PC-3 (cell line): Measurements from ENCODE around the gene PROSER1. TPM values are rescaled to one million over a fixed set of nuclear protein-coding genes. Genes with fewer than 3 reads are reported as not detected.

Experiments used
- ATAC-seq: fragments of 200-7000 bp; cut with Tn5 transposase; 2 replicates; pipeline ENCODE4 v1.9.1; 2020; ENCODE audit warnings: mild to moderate bottlenecking, moderate library complexity
- BruUV-seq: library from RNA; stranded (reverse); fragments of 400-500 nt; replicated peaks from 2 replicates; lab custom pipeline; 2021; lab: Mats Ljungman, UMichigan
- CTCF ChIA-PET: fragments of 300-600 bp; sonication (Branson Sonifier 250); formaldehyde crosslinking; loops from one replicate; lab custom pipeline; 2022; ENCODE audit warnings: antibody characterized with exemption; lab: Charles Lee
- POLR2A ChIA-PET: fragments of 300-600 bp; sonication (Branson Sonifier 250); formaldehyde crosslinking; loops from one replicate; lab custom pipeline; 2022; ENCODE audit warnings: antibody characterized with exemption; ENCODE audit not compliant: unreplicated experiment; lab: Charles Lee
- DNase-seq: peaks from one replicate; pipeline ENCODE4 v3.0.0-alpha.2; 2015
- H2AFZ ChIP-seq: fragments of 300-600 bp; sonication (generic); 2 replicates; pipeline ENCODE4 v1.6.0; 2016; ENCODE audit warnings: antibody characterized with exemption, low read length
- H3F3A ChIP-seq: fragments of 300-600 bp; sonication (generic); one replicate; pipeline ENCODE4 v1.6.0; 2017; ENCODE audit warnings: antibody characterized with exemption, low read length, control low read depth, mild to moderate bottlenecking; ENCODE audit not compliant: unreplicated experiment
- H3K27ac ChIP-seq: fragments of 300-600 bp; sonication (generic); 2 replicates; pipeline ENCODE4 v1.5.1; 2016; ENCODE audit warnings: mild to moderate bottlenecking, low read length
- H3K27me3 ChIP-seq: fragments of 300-600 bp; sonication (generic); 2 replicates; pipeline ENCODE4 v1.6.1; 2016; ENCODE audit warnings: low read length, mixed read lengths
- H3K36me3 ChIP-seq: fragments of 300-600 bp; sonication (generic); 2 replicates; pipeline ENCODE4 v1.6.1; 2016; ENCODE audit warnings: low read depth, mixed run types, low read length, mixed read lengths
- H3K4me1 ChIP-seq: fragments of 300-600 bp; sonication (generic); 2 replicates; pipeline ENCODE4 v1.5.1; 2016; ENCODE audit warnings: low read length; ENCODE audit not compliant: insufficient read depth
- H3K4me2 ChIP-seq: fragments of 300-600 bp; sonication (generic); 2 replicates; pipeline ENCODE4 v1.6.0; 2016; ENCODE audit warnings: low read length
- H3K4me3 ChIP-seq: fragments of 300-600 bp; sonication (generic); 2 replicates; pipeline ENCODE4 v1.5.1; 2016; ENCODE audit warnings: mild to moderate bottlenecking, low read length, mixed read lengths
- H3K79me2 ChIP-seq: fragments of 300-600 bp; sonication (generic); 2 replicates; pipeline ENCODE4 v1.6.1; 2017; ENCODE audit warnings: low read length, mixed read lengths
- H3K9ac ChIP-seq: fragments of 300-600 bp; sonication (generic); 2 replicates; pipeline ENCODE4 v1.6.0; 2016; ENCODE audit warnings: mild to moderate bottlenecking, low read length
- H3K9me2 ChIP-seq: fragments of 300-600 bp; sonication (generic); replicated peaks from 2 replicates; pipeline ENCODE4 v1.6.1; 2016; ENCODE audit warnings: mixed run types, low read length, mixed read lengths
- H3K9me3 ChIP-seq: fragments of 300-600 bp; sonication (generic); 2 replicates; pipeline ENCODE4 v1.6.1; 2016; ENCODE audit warnings: low read length, mixed read lengths
- H4K20me1 ChIP-seq: fragments of 300-600 bp; sonication (generic); 2 replicates; pipeline ENCODE4 v1.6.1; 2016; ENCODE audit warnings: low read length, mixed read lengths
- EZH2 ChIP-seq: fragments of 300-600 bp; sonication (generic); IDR thresholded peaks from one replicate; pipeline ENCODE4 v1.6.1; 2017; ENCODE audit warnings: antibody characterized with exemption, mild to moderate bottlenecking, low read length; ENCODE audit not compliant: unreplicated experiment
- EZH2phosphoT487 ChIP-seq: fragments of 300-600 bp; sonication (generic); IDR thresholded peaks from 2 replicates; pipeline ENCODE4 v1.6.1; 2018; ENCODE audit warnings: mild to moderate bottlenecking, antibody characterized with exemption, low read length, borderline replicate concordance
- intact Hi-C: fragments of 100-400 bp; cut with micrococcal nuclease; formaldehyde crosslinking; loops from 2 replicates; pipeline ENCODE4 v1.9.0; 2023
- total RNA-seq: library from RNA; depleted of rRNA; stranded (reverse); fragments of >200 nt; gene quantifications from 2 replicates; pipeline ENCODE4 v1.2.3, GENCODE V29; 2014
- TF ChIP-seq, protein P1 (sequence below): fragments of 300-600 bp; sonication (generic); conservative IDR thresholded peaks from 2 replicates; pipeline ENCODE4 v1.5.1; 2017; ENCODE audit warnings: antibody characterized with exemption, low read depth, mild to moderate bottlenecking, low read length

PROSER1 gene
- total RNA-seq, 1 experiment from 2014 or later, result 6.6 TPM

- BruUV-seq, result no TSS peak
- intact Hi-C loops, result no loop called here
- ChIA-PET CTCF (no interaction called here), POLR2A (no interaction called here)
- Histone ChIP-seq H4K20me1 (no peaks in the 10 kb centered on the region), H3K4me1 (no peaks in the 10 kb centered on the region), H3K9me2 (no peaks in the 10 kb centered on the region), H3K4me2 (no peak overlapping the region), H3F3A (no peaks in the 10 kb centered on the region), H3K4me3 (no peak overlapping the region), H3K27ac (no peak overlapping the region), H3K9me3 (no peaks in the 10 kb centered on the region), H3K9ac (no peak overlapping the region), H3K27me3 (no peaks in the 10 kb centered on the region), H2AFZ (no peak overlapping the region), H3K79me2 (no peaks in the 10 kb centered on the region), H3K36me3 (no peaks in the 10 kb centered on the region)
- DNase-seq, result no peak
- TF ChIP-seq EZH2phosphoT487 (no peak), EZH2 (no peak)
- TF ChIP-seq, protein P1, sequence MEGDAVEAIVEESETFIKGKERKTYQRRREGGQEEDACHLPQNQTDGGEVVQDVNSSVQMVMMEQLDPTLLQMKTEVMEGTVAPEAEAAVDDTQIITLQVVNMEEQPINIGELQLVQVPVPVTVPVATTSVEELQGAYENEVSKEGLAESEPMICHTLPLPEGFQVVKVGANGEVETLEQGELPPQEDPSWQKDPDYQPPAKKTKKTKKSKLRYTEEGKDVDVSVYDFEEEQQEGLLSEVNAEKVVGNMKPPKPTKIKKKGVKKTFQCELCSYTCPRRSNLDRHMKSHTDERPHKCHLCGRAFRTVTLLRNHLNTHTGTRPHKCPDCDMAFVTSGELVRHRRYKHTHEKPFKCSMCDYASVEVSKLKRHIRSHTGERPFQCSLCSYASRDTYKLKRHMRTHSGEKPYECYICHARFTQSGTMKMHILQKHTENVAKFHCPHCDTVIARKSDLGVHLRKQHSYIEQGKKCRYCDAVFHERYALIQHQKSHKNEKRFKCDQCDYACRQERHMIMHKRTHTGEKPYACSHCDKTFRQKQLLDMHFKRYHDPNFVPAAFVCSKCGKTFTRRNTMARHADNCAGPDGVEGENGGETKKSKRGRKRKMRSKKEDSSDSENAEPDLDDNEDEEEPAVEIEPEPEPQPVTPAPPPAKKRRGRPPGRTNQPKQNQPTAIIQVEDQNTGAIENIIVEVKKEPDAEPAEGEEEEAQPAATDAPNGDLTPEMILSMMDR, result no peak
- ATAC-seq, result no peak
Observed at GRCh38 chr13:38993381-38993780, 44.5 kb downstream of the PROSER1 start.

DNA sequence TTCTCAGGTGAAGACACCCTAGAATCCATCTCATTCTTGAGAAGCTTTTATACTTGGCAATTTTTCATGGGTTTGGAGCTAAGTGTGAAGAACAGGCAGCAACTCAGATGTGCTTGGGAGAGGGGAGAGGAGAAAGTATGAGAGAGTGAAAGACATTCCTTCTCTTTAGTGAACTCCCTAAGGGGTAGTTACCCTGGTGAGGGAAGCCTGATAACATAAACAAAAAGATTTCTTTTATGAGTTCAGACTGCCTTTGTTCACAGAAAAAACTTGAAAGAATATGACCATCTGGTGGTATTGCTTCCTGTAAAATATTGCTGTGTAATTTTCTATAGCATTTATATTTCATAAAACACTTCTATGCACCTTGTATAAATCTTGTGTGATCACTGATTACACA is 47.2 kb downstream of the PROSER1 start, which contains the start of gene STOML3:
Gene STOML3, minus strand, starts transcription at position 139 of the 400 bp plus-strand sequence. Its CDS starts 110 bp downstream, at position 29.
- ATAC-seq (no peak), DNase-seq (no peak)
- no peak within 1 kb of the TSS for H2AFZ ChIP-seq
- no peaks in the 10 kb centered on the region for H3K36me3 ChIP-seq
- no peaks in the 10 kb centered on the region for H3K79me2 ChIP-seq
- no peak within 1 kb of the TSS for H3K4me3 ChIP-seq
- POLR2A ChIA-PET, result no interaction called here
- H3K4me2 ChIP-seq, result no peak within 1 kb of the TSS
- no peaks in the 10 kb centered on the region for H3K9me2 ChIP-seq
- no peaks in the 10 kb centered on the region for H3K9me3 ChIP-seq
- H3K9ac ChIP-seq, result no peak within 1 kb of the TSS
- intact Hi-C loops, result no loop called here
- H4K20me1 ChIP-seq, result no peaks in the 10 kb centered on the region
- H3K4me1 ChIP-seq, result no peaks in the 10 kb centered on the region
- no peak within 1 kb of the TSS for H3K27ac ChIP-seq
- no peaks in the 10 kb centered on the region for H3K27me3 ChIP-seq
- no peak for TF ChIP-seq EZH2
- TF ChIP-seq EZH2phosphoT487, result no peak
- CTCF ChIA-PET, result no interaction called here
- no TSS peak for BruUV-seq
- no peaks in the 10 kb centered on the region for H3F3A ChIP-seq

DNA sequence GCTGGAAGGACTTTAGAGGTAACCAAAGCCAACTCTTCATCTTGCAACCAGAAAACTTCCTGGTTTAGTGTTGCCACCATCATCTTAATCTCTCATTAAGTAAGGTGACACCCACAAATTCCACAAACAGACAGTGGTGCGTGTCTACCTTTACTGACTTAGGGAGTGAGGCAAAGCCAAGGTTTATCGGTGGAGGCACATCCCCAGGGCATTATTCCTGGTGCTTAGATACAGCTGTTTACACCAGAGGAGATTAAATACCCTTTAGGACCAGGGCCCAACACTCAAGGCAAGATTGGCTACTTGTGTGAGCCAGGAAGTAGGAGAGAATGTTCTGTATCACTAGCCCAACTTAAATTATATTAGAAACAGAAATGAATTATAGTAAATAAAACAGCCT is 56.8 kb downstream of the PROSER1 start:
- intact Hi-C loops, result no loop called here
- no peak overlapping the region for H2AFZ ChIP-seq
- no peaks in the 10 kb centered on the region for H3K4me1 ChIP-seq
- no peaks in the 10 kb centered on the region for H3K9me3 ChIP-seq
- no TSS peak for BruUV-seq
- H3K27me3 ChIP-seq, result peaks cover 36% of the 10 kb centered on the region
- DNase-seq, result no peak
- H3K9me2 ChIP-seq, result no peaks in the 10 kb centered on the region
- no peaks in the 10 kb centered on the region for H3K36me3 ChIP-seq
- ATAC-seq, result no peak
- H3K4me3 ChIP-seq, result no peak overlapping the region
- ChIA-PET CTCF (no interaction called here), POLR2A (no interaction called here)
- TF ChIP-seq EZH2phosphoT487, result no peak
- TF ChIP-seq EZH2, result no peak
- TF ChIP-seq, protein P1, result no peak
- H3K9ac ChIP-seq, result no peak overlapping the region
- no peaks in the 10 kb centered on the region for H4K20me1 ChIP-seq
- no peaks in the 10 kb centered on the region for H3F3A ChIP-seq
- H3K27ac ChIP-seq, result no peak overlapping the region
- no peak overlapping the region for H3K4me2 ChIP-seq
- H3K79me2 ChIP-seq, result no peaks in the 10 kb centered on the region
